Activated B cell treated with CpG ODN at 0.5 μM for 24 hours (primary cell): ENCODE results near the gene FFAR4. TPM values are rescaled to one million over a fixed set of nuclear protein-coding genes. Genes with fewer than 3 reads are reported as not detected.

Experiments used
- ATAC-seq: fragments of 200-7000 bp; cut with Tn5 transposase; one replicate; pipeline ENCODE4 v1.10.0; 2021; ENCODE audit warnings: low read depth, mild to moderate bottlenecking, moderate library complexity
- CTCF ChIA-PET: fragments of 350-600 bp; sonication (Branson Sonifier 250); formaldehyde crosslinking; loops from one replicate; lab custom pipeline; 2021; ENCODE audit warnings: antibody characterized with exemption; lab: Charles Lee
- POLR2A ChIA-PET: fragments of 350-600 bp; sonication (Branson Sonifier 250); formaldehyde crosslinking; loops from one replicate; lab custom pipeline; 2021; ENCODE audit warnings: antibody characterized with exemption; lab: Charles Lee
- DNase-seq: peaks from one replicate; pipeline ENCODE4 v3.0.0; 2022
- H3K27ac Mint-ChIP-seq: one replicate; pipeline ENCODE4 v1.8.0; 2020; ENCODE audit warnings: mixed read lengths
- H3K27me3 Mint-ChIP-seq: one replicate; pipeline ENCODE4 v1.8.0; 2021; ENCODE audit warnings: mixed read lengths
- H3K36me3 Mint-ChIP-seq: one replicate; pipeline ENCODE4 v1.8.0; 2021; ENCODE audit warnings: low read depth, mixed read lengths
- H3K4me1 Mint-ChIP-seq: one replicate; pipeline ENCODE4 v1.8.0; 2021; ENCODE audit warnings: mixed read lengths
- H3K4me3 Mint-ChIP-seq: one replicate; pipeline ENCODE4 v1.8.0; 2020; ENCODE audit warnings: mild to moderate bottlenecking, mixed read lengths
- H3K9me3 Mint-ChIP-seq: one replicate; pipeline ENCODE4 v1.8.0; 2020; ENCODE audit warnings: mixed read lengths
- CTCF ChIP-seq: fragments of 200-600 bp; IDR thresholded peaks from one replicate; pipeline ENCODE4 v1.8.0; 2022; ENCODE audit warnings: antibody characterized with exemption, mild to moderate bottlenecking
- intact Hi-C: fragments of 100-400 bp; cut with micrococcal nuclease; formaldehyde crosslinking; loops from one replicate; pipeline ENCODE4 v1.15.1; 2024
- total RNA-seq: library from RNA; stranded (reverse); gene quantifications from 2 replicates; pipeline ENCODE4 v1.2.3, GENCODE V29; 2022

FFAR4 gene
- total RNA-seq, 1 donor from 2014 or later: not detected

GRCh38 chr10:93572606-93573005 lies 6.1 kb downstream of the FFAR4 start:
- Mint-ChIP-seq H3K27me3 (peaks cover 42% of the 10 kb centered on the region), H3K36me3 (no peaks in the 10 kb centered on the region), H3K27ac (no peak overlapping the region), H3K4me1 (peaks cover 3% of the 10 kb centered on the region), H3K9me3 (no peaks in the 10 kb centered on the region), H3K4me3 (no peak overlapping the region)
- ChIA-PET CTCF (no interaction called here), POLR2A (no interaction called here)
- no peak for ATAC-seq
- intact Hi-C loops: no loop called here
- DNase-seq: no peak
- no peak for TF ChIP-seq CTCF

GRCh38 chr10:93573051-93573909 lies 6.8 kb downstream of the FFAR4 start:
- no peaks in the 10 kb centered on the region for H3K36me3 Mint-ChIP-seq
- no peak for TF ChIP-seq CTCF
- H3K27me3 Mint-ChIP-seq: peaks cover 35% of the 10 kb centered on the region
- ChIA-PET POLR2A (no interaction called here), CTCF (no interaction called here)
- DNase-seq: no peak
- no peak overlapping the region for H3K4me3 Mint-ChIP-seq
- H3K4me1 Mint-ChIP-seq: peaks cover 3% of the 10 kb centered on the region
- ATAC-seq: no peak
- no peak overlapping the region for H3K27ac Mint-ChIP-seq
- intact Hi-C loops: no loop called here
- H3K9me3 Mint-ChIP-seq: no peaks in the 10 kb centered on the region

- Mint-ChIP-seq H3K36me3 (no peaks in the 10 kb centered on the region), H3K4me1 (peaks cover 3% of the 10 kb centered on the region), H3K27me3 (peaks cover 32% of the 10 kb centered on the region), H3K9me3 (no peaks in the 10 kb centered on the region), H3K4me3 (no peak overlapping the region), H3K27ac (no peak overlapping the region)
- ATAC-seq (no peak), DNase-seq (no peak)
- ChIA-PET POLR2A (no interaction called here), CTCF (no interaction called here)
- TF ChIP-seq CTCF: no peak
- intact Hi-C loops: no loop called here
Measured at GRCh38 chr10:93573924-93574323, 7.5 kb downstream of the FFAR4 start.

- ChIA-PET CTCF (no interaction called here), POLR2A (no interaction called here)
- ATAC-seq (no peak), DNase-seq (no peak)
- H3K27me3 Mint-ChIP-seq: peaks cover 20% of the 10 kb centered on the region
- no peaks in the 10 kb centered on the region for H3K36me3 Mint-ChIP-seq
- no peak overlapping the region for H3K27ac Mint-ChIP-seq
- TF ChIP-seq CTCF: no peak
- intact Hi-C loops: no loop called here
- peaks cover 12% of the 10 kb centered on the region for H3K9me3 Mint-ChIP-seq
- peaks cover 3% of the 10 kb centered on the region for H3K4me1 Mint-ChIP-seq
- no peak overlapping the region for H3K4me3 Mint-ChIP-seq
Measured at GRCh38 chr10:93576888-93577287, 10.4 kb downstream of the FFAR4 start.

GRCh38 chr10:93577565-93577964 lies 11.1 kb downstream of the FFAR4 start:
- intact Hi-C loops: no loop called here
- H3K27ac Mint-ChIP-seq: no peak overlapping the region
- POLR2A ChIA-PET: no interaction called here

More at GRCh38 chr10:93577565-93577964, 11.1 kb downstream of the FFAR4 start:
- Mint-ChIP-seq H3K4me3 (no peak overlapping the region), H3K36me3 (no peaks in the 10 kb centered on the region), H3K9me3 (peaks cover 12% of the 10 kb centered on the region), H3K4me1 (peaks cover 3% of the 10 kb centered on the region), H3K27me3 (peaks cover 15% of the 10 kb centered on the region)
- TF ChIP-seq CTCF: no peak
- CTCF ChIA-PET: no interaction called here
- DNase-seq: no peak
- ATAC-seq: no peak
